Testis (tissue), 2 donors: ENCODE data around the gene KRTAP6-2.

ENCODE experiments used
- CTCF ChIP-seq, 3 experiments: fragments of 450-650 bp in 2 of 3; fragments of 200-600 bp in 1 of 3; sonication (generic) in 1 of 3; IDR thresholded peaks; one replicate each; pipeline ENCODE4 v1.5.1; 2016 to 2019; ENCODE audit warnings: antibody characterized with exemption in 3 of 3, mild to moderate bottlenecking in 2 of 3, moderate library complexity in 1 of 3
- POLR2A ChIP-seq: fragments of 450-650 bp; IDR thresholded peaks from one replicate; pipeline ENCODE4 v1.6.1; 2017; ENCODE audit warnings: antibody characterized with exemption, mild to moderate bottlenecking, moderate library complexity

- TF ChIP-seq CTCF (IDR thresholded peaks at IDR 0.05) (no peak), POLR2A (no peak)
Observed at GRCh38 chr21:30620522-30620921, 21.8 kb upstream of the KRTAP6-2 start, which contains the start of gene KRTAP20-4.
